ENCODE data around the gene MCTP1.

The MCTP1 gene

GRCh38 chr5:94869921-94870320, 415.0 kb downstream of the MCTP1 start:
- TF ChIP-seq ZBTB7A (IDR thresholded peaks at IDR 0.05; ENCODE audit: low read depth) (no peak), USF1 (IDR thresholded peaks at IDR 0.05) (no peak), TAF1 (IDR thresholded peaks at IDR 0.05; ENCODE audit: low read depth) (no peak), CEBPB (IDR thresholded peaks at IDR 0.05) (no peak), TCF12 (IDR thresholded peaks at IDR 0.05; ENCODE audit: low read depth) (no peak)

- TF ChIP-seq CEBPB (IDR thresholded peaks at IDR 0.05) (no peak), EGR1 (IDR thresholded peaks at IDR 0.05) (no peak), TCF12 (IDR thresholded peaks at IDR 0.05; ENCODE audit: low read depth) (no peak)
Measured at GRCh38 chr5:94863951-94864350, 420.9 kb downstream of the MCTP1 start.

GRCh38 chr5:94857111-94857510, 427.8 kb downstream of the MCTP1 start:
- no peak for TF ChIP-seq USF1 (IDR thresholded peaks at IDR 0.05)
- TF ChIP-seq YY1 (IDR thresholded peaks at IDR 0.05; ENCODE audit: low read depth) = no peak
- TF ChIP-seq, protein P1, sequence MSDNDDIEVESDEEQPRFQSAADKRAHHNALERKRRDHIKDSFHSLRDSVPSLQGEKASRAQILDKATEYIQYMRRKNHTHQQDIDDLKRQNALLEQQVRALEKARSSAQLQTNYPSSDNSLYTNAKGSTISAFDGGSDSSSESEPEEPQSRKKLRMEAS (IDR thresholded peaks at IDR 0.05) = no peak
- no peak for TF ChIP-seq TCF12 (IDR thresholded peaks at IDR 0.05; ENCODE audit: low read depth)
- TF ChIP-seq TAF1 (IDR thresholded peaks at IDR 0.05; ENCODE audit: low read depth) = no peak

GRCh38 chr5:94856257-94856800, 428.6 kb downstream of the MCTP1 start:
- TF ChIP-seq NFIC (IDR thresholded peaks at IDR 0.05) (no peak), TAF1 (IDR thresholded peaks at IDR 0.05; ENCODE audit: low read depth) (no peak)

DNA sequence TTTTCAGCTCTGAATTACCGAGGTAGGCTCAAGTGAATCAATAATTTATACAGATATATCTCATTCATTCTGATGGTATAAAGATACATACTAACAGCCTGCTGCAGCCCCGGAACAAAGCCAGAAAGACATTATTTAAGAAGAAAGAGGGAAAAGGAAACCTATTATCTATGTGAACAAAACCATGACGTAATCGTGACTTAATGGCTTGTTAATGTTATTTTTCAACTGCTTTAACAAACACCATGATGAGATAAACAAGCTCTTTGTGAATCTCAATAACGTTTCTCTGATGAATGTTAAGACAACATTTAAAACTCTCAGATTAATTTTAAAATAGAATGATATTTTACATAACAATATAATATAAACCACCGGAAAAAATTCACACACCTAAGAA, 429.4 kb downstream of the MCTP1 start:
- TF ChIP-seq FOXM1 (IDR thresholded peaks at IDR 0.05; ENCODE audit: borderline replicate concordance, low read depth) (no peak), REST (IDR thresholded peaks at IDR 0.05; ENCODE audit: low read depth) (no peak), TEAD4 (IDR thresholded peaks at IDR 0.05) (no peak), TCF12 (IDR thresholded peaks at IDR 0.05; ENCODE audit: low read depth) (no peak), RAD21 (IDR thresholded peaks at IDR 0.05; ENCODE audit: low read depth) (no peak), EGR1 (IDR thresholded peaks at IDR 0.05) (no peak), ZBTB7A (IDR thresholded peaks at IDR 0.05; ENCODE audit: low read depth) (no peak), CEBPB (IDR thresholded peaks at IDR 0.05) (no peak), CREB1 (IDR thresholded peaks at IDR 0.05; ENCODE audit: low read depth) (no peak), EP300 (IDR thresholded peaks at IDR 0.05; ENCODE audit: borderline replicate concordance) (no peak), YY1 (IDR thresholded peaks at IDR 0.05; ENCODE audit: low read depth) (no peak), TAF1 (IDR thresholded peaks at IDR 0.05; ENCODE audit: low read depth) (no peak), USF1 (IDR thresholded peaks at IDR 0.05) (no peak), NFIC (IDR thresholded peaks at IDR 0.05) (no peak)
- TF ChIP-seq, protein P1 (IDR thresholded peaks at IDR 0.05) = no peak

- TF ChIP-seq REST (IDR thresholded peaks at IDR 0.05; ENCODE audit: low read depth) (no peak), USF1 (IDR thresholded peaks at IDR 0.05) (no peak), TAF1 (IDR thresholded peaks at IDR 0.05; ENCODE audit: low read depth) (no peak), EGR1 (IDR thresholded peaks at IDR 0.05) (no peak), YY1 (IDR thresholded peaks at IDR 0.05; ENCODE audit: low read depth) (no peak), TCF12 (IDR thresholded peaks at IDR 0.05; ENCODE audit: low read depth) (no peak), EP300 (IDR thresholded peaks at IDR 0.05; ENCODE audit: borderline replicate concordance) (no peak), NFIC (IDR thresholded peaks at IDR 0.05) (no peak), RAD21 (IDR thresholded peaks at IDR 0.05; ENCODE audit: low read depth) (no peak), TEAD4 (IDR thresholded peaks at IDR 0.05) (no peak), CREB1 (IDR thresholded peaks at IDR 0.05; ENCODE audit: low read depth) (no peak), FOXM1 (IDR thresholded peaks at IDR 0.05; ENCODE audit: borderline replicate concordance, low read depth) (no peak), ZBTB7A (IDR thresholded peaks at IDR 0.05; ENCODE audit: low read depth) (no peak)
Measured at GRCh38 chr5:94853120-94853519, 431.8 kb downstream of the MCTP1 start.
